NOMO-1 treated with dmso at 0.1 percent for 144 hours (cell line): ENCODE data around the gene LRRC18.
A peak's percentile ranks its signal among the peaks of the same experiment; 100 is the strongest.

ENCODE experiments used
- DNase-seq: peaks from one replicate; lab custom pipeline; 2025; ENCODE audit not compliant: unreplicated experiment; lab: John Stamatoyannopoulos, UW

Gene LRRC18

DNA sequence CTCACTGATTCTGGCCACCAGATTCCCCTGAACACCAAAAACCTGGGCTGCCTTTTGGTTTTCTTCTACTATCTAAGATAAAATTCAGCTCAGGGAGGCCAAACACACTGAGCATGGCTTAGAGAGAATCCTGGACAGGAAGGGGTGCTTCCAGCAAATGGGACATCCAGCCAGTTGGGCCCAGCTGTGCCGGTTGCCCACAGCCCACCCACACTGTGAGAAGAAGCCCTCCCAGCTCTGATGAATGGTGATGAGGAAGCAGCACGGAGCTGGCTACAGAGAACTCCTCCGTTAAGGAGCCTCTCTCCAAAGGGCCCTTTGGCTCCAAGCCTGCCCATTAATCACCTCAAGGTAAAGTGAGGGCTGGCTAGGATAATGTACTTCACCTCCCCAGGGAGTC is 15.9 kb downstream of the LRRC18 start:
- DNase-seq, result no peak

DNA sequence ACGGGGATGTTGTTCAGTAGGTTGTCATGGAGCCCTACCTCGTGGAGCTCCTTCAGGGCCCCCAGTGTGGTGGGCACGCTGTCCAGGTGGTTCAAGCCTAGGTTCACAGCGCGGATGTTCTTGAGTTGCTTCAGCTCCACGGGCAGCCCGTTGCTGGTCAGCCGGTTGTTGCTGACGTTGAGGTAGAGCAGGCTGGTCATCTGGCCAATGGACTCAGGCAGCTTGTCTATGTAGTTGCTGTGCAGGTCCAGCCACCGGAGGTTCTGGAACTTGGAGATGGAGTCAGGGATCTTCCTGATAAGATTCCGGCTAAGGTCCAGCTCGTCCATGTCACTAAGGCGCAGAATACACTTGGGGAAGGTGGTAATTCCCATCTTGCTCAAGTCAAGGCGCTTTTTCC is 26.0 kb downstream of the LRRC18 start:
- DNase-seq, result no peak

- no peak for DNase-seq
Observed at GRCh38 chr10:48910548-48910947, 29.1 kb downstream of the LRRC18 start.

DNA sequence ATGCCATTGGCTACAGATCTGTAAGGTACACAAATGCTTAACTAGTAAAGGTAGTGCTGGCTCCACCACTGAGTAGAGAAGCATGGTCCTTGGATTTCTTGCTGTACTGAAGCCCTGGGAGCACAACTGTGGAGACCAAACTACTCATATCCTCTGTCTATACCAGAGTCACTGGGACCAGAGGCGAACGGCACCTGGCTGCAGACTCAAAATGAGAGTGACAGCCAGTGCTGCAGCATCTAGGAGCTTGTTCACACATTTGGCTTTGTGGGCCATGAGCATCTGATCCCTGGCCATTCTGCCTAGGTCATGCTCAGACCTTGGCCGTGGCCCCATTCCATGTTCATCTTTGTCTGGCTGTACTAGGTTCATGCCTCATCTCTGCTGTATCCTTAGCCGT is 31.9 kb downstream of the LRRC18 start:
- DNase-seq, result no peak

- DNase-seq, result no peak
Observed at GRCh38 chr10:48906841-48907240, 32.8 kb downstream of the LRRC18 start.

GRCh38 chr10:48905311-48905710 is 34.3 kb downstream of the LRRC18 start:
- DNase-seq, result no peak

DNA sequence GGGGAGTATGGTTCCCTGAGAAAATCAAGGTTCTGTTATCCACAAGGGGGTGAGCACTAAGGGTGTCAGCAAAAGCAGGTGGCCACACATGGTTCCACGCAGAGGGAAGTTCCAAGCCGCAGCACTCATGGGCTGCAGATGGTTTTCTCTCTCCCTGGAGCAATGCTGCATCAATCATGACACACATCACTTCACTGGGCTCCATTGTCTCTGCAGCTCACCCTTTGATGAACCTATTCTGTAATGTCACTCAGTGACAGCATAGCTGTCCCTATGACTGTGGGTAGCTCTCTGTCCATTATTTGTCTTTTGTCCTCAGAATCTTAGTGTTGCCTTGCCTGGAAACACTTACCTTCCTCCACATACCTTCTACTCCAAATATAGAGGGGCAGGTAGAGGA is 34.8 kb downstream of the LRRC18 start:
- DNase-seq, result no peak

- DNase-seq, result no peak
Observed at GRCh38 chr10:48903151-48903550, 36.5 kb downstream of the LRRC18 start.

DNA sequence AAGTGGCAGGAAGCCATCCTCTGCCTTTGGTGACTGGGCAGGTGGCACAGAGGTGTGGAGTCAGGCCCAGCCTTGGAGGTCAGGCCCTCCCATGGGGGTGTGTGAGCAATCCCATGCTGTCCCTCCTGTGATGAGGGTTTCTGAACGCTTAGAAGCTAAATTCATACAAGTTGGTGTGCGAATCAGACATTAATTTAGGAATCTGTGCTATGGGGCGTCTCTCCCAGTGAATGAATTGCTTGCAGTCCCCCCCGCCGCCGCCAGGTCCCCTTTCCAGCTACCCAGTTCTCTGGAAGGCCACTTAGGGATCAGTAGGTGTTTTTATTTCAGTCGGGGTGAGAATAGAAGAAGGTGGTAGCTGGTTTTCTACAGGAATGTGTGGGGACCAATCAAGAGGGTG is 37.5 kb downstream of the LRRC18 start:
- no peak for DNase-seq

- no peak for DNase-seq
Observed at GRCh38 chr10:48901319-48901718, 38.3 kb downstream of the LRRC18 start.

GRCh38 chr10:48900371-48900801 is 39.3 kb downstream of the LRRC18 start:
- DNase-seq, result peak; percentile 32

DNA sequence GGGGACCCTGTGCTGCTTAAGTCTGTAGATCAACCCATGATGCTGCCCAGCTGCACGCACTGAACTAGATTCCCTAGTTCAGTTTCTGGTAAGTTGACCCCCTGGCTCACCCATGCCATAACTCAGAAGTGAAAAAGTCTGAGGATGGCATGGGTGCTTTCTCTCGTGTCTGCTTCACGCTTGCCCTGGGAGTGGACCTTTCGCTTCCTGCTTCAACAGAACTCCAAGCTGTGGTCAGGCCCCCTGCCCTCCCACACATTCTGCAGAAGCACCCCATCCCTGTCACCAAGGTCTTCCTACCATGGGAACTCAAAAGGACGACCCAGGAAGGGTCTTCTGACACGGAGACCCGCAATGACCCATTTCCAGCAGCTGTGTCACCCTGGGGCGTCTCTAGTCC is 39.9 kb downstream of the LRRC18 start:
- DNase-seq, result no peak

DNA sequence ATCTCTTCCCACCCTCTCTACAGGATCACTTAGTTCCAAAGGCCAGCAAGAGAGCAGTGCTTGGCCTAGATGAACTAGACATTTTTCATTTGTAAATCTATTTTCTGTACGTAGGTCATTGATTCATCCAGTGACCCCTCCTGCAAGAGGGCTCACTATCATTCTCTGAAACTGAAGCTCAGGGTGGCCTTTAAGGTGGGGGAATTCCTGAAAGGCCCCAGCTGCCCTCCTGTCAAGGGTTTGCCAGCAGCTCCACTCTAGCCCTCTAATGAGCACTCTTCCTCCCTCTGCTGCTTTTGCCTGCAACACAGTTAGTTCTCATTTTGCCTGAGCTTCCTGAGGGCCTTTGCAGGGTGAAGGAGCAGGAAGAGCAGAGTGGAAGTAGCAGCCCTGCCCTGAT is 41.2 kb downstream of the LRRC18 start:
- no peak for DNase-seq

DNA sequence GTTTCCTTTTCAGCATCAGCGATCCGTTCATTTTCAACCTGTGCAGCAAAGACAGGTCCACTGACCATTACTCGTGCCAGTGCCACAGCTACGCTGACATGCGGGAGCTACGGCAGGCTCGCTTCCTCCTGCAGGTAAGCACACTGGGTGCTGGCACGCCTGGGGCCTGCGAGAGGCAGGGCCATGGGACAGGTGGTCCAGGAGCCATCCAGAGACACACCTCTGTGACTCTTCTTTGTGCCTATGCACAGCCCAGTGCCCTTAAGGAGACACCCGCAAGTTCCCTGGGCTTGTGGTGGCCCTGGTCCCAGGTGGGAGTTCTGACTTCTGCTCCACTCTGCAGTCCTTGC is 42.2 kb downstream of the LRRC18 start:
- DNase-seq, result no peak

- DNase-seq, result no peak
Observed at GRCh38 chr10:48896756-48897440, 42.7 kb downstream of the LRRC18 start.

- DNase-seq, result no peak
Observed at GRCh38 chr10:48895803-48896195, 43.8 kb downstream of the LRRC18 start.

DNA sequence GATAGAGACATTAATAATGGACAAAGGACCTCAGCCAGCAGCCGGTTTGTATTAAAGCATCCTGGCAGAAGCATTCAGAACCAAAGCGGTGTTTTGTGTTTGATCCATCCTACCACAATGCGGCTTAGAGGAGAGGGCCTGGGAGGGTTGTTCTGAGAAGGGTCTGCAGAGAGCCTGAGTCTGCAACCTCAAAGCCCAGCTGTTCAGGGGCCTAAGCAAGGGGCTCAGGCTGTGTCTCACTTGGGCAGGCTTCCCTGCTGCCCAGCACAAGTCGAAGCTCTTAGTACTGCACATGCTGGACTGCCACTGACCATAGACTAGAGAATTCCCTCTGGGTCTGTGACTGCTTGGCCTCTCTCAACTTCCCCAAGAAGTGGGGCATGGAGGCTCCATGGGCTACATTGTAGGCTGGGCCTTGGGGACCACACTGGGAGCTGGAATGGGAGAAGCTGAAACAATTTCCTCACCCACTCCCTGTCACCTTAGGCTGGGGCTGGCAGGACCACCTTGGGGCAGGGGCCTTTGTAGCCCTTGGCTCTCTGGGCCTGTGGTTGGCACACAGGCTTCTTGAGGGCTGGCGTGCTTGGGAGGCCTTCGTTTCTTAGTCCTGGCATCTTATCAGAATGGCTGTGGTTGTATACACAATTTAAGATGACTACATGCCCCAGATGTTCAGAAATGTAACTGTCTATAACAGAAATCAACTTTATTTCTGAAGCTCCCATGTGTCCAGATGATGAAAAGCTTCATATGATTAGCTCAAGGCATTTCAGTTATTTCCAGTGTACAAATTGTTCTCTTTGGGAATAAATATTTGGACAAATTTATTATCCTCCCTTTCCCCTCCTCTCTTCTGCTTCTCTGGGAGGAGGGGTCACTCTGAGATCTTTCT is 44.5 kb downstream of the LRRC18 start:
- DNase-seq, result no peak

- DNase-seq, result no peak
Observed at GRCh38 chr10:48890888-48891850, 48.5 kb downstream of the LRRC18 start.

GRCh38 chr10:48887982-48888381 is 51.7 kb downstream of the LRRC18 start:
- no peak for DNase-seq

DNA sequence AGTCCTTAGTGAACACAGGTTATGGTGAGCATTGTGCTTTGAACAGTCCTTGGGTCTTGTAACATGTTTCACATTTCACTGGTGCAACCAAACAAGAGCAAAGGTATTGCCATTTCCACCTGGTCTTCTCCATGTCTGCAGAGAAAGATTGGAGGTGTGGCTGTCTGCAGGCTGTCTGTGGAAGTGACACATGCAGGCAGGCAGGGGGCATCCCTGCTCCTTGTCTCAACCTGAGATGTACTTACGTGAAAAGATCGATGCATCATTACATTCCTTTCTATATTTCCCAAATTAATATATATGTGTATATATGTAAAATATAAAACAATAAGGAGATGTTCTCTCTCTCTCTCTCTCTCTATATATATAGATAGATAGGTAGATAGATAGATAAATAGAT is 54.3 kb downstream of the LRRC18 start:
- DNase-seq, result no peak
